GM19324 (cell line): ENCODE data around the gene LTBP3.

Experiments
- ATAC-seq: cut with Tn5 transposase; IDR thresholded peaks from one replicate; pipeline ENCODE4 v1.9.1; 2021; ENCODE audit warnings: mild to moderate bottlenecking, moderate library complexity; ENCODE audit not compliant: unreplicated experiment, low FRiP score

The LTBP3 gene

DNA sequence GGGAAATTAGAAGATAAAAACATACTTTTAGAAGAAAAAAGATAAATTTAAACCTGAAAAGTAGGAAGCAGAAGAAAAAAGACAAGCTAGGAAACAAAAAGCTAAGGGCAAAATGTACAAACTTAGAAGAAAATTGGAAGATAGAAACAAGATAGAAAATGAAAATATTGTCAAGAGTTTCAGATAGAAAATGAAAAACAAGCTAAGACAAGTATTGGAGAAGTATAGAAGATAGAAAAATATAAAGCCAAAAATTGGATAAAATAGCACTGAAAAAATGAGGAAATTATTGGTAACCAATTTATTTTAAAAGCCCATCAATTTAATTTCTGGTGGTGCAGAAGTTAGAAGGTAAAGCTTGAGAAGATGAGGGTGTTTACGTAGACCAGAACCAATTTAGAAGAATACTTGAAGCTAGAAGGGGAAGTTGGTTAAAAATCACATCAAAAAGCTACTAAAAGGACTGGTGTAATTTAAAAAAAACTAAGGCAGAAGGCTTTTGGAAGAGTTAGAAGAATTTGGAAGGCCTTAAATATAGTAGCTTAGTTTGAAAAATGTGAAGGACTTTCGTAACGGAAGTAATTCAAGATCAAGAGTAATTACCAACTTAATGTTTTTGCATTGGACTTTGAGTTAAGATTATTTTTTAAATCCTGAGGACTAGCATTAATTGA lies 58.3 kb downstream of the LTBP3 start:
- no peak for ATAC-seq

DNA sequence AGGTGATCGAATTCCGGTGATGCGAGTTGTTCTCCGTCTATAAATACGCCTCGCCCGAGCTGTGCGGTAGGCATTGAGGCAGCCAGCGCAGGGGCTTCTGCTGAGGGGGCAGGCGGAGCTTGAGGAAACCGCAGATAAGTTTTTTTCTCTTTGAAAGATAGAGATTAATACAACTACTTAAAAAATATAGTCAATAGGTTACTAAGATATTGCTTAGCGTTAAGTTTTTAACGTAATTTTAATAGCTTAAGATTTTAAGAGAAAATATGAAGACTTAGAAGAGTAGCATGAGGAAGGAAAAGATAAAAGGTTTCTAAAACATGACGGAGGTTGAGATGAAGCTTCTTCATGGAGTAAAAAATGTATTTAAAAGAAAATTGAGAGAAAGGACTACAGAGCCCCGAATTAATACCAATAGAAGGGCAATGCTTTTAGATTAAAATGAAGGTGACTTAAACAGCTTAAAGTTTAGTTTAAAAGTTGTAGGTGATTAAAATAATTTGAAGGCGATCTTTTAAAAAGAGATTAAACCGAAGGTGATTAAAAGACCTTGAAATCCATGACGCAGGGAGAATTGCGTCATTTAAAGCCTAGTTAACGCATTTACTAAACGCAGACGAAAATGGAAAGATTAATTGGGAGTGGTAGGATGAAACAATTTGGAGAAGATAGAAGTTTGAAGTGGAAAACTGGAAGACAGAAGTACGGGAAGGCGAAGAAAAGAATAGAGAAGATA lies 59.0 kb downstream of the LTBP3 start, which contains the start of gene MALAT1:
TSS of gene MALAT1 (plus strand) at position 69 of the 736 bp plus-strand sequence.
- ATAC-seq: no peak

DNA sequence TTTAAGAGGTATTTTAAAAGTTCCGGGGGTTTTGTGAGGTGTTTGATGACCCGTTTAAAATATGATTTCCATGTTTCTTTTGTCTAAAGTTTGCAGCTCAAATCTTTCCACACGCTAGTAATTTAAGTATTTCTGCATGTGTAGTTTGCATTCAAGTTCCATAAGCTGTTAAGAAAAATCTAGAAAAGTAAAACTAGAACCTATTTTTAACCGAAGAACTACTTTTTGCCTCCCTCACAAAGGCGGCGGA lies 59.5 kb downstream of the LTBP3 start:
- no peak for ATAC-seq

DNA sequence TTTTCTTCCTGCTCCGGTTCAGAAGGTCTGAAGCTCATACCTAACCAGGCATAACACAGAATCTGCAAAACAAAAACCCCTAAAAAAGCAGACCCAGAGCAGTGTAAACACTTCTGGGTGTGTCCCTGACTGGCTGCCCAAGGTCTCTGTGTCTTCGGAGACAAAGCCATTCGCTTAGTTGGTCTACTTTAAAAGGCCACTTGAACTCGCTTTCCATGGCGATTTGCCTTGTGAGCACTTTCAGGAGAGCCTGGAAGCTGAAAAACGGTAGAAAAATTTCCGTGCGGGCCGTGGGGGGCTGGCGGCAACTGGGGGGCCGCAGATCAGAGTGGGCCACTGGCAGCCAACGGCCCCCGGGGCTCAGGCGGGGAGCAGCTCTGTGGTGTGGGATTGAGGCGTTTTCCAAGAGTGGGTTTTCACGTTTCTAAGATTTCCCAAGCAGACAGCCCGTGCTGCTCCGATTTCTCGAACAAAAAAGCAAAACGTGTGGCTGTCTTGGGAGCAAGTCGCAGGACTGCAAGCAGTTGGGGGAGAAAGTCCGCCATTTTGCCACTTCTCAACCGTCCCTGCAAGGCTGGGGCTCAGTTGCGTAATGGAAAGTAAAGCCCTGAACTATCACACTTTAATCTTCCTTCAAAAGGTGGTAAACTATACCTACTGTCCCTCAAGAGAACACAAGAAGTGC lies 60.0 kb downstream of the LTBP3 start:
- no peak for ATAC-seq

DNA sequence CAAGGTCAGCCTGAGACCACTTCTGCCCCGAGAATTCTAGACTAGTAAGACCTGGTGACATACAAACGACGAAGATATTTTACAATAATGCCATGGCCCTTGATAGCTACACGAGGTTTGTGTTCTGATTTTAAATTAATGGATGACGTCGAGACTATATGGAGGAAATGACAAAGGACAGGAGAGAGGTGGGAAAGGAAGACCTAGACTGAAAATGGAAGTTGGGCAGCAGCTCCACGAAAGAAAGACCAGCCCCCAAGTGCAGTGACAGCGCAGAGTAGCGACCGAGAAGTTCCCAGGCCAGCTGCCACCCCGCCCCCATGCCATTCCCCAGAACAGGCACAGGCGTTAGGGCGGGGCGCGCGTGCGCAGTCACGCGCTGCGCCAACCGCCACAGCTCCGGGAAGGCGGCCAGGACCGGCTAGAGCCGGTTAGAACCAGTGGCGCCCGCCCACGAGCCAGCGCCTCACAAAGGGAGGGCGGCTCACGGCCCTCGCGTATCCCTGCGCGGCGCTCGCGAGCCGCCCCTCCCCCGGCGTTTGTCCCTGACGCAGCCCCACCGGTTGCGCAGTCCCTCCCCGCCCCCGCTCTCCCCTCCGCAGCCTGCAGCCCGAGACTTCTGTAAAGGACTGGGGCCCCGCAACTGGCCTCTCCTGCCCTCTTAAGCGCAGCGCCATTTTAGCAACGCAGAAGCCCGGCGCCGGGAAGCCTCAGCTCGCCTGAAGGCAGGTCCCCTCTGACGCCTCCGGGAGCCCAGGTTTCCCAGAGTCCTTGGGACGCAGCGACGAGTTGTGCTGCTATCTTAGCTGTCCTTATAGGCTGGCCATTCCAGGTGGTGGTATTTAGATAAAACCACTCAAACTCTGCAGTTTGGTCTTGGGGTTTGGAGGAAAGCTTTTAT lies 60.8 kb downstream of the LTBP3 start:
- peak; percentile 73 for ATAC-seq

DNA sequence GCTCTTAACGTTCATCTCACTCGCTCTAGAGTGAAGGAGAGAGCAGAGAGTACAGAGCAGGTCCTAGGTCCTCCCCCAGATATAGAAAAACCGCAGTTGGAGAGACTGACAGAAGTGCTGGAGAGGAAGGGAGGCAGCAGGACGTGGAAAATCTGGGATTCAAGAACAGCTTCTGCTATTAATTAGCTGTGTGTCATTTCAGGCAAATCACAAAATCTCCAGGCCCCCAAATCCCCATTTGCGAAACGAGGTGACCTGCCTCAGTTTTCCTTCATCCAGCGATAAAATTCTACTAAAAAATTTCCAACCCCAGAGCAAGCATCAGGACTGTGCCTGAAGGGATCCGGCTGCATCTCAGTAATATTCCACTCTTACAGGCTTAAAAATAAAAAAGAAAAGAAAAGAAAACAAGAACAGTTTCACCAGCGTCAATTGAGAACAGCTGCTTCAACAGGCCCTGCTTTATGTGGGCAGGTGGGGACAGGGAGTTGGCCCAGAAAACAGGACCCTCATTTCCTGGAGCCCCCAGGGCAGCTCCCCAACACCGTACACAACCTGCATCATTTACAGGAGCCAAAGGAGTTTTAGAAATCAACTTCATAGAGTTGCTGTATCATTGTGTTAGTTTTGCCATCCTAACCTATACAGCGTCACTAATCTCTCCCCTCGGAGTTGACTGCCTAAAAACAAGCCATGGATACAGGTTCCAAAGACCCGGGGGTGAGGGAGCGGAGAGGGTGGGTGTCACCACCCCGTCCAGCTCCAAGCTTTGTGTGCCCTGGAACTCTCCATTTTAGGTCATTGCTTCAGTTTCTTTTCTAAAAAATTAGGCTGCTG lies 61.6 kb downstream of the LTBP3 start:
- no peak for ATAC-seq

DNA sequence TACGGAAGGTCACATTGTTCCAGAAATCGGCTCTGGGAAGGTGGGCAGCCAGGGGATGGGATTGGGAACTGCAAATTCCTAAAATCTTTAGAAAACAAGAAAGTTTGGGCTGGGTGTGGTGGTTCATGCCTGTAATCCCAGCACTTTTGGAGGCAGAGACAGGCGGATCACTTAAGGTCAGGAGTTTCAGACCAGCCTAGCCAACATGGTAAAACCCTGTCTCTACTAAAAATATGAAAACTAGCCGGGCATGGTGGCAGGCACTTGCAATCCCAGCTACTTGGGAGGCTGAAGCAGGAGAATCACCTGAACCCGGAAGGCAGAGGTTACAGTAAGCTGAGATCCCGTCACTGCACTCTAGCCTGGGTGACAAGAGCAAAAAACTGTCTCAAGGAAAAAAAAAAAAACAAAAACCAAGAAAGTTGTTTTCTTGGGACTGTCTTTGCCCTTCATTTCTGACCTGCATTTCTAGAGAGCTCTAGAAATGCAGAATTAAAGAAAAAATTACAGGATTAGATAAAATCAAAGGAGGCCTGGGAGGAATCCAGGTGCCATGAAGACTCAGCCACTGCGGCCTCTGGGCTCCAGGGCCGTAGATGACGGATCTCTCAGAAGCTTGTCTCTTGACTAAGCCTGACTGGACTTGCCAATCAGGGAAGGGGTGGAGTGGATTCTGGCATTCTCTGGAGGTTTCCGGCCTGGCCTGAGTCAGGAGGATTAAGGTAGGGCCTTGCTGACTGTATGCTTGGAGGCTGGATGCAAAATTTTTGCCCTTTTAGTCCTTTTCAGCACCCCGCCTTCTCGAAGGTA lies 64.6 kb downstream of the LTBP3 start:
- ATAC-seq: no peak

DNA sequence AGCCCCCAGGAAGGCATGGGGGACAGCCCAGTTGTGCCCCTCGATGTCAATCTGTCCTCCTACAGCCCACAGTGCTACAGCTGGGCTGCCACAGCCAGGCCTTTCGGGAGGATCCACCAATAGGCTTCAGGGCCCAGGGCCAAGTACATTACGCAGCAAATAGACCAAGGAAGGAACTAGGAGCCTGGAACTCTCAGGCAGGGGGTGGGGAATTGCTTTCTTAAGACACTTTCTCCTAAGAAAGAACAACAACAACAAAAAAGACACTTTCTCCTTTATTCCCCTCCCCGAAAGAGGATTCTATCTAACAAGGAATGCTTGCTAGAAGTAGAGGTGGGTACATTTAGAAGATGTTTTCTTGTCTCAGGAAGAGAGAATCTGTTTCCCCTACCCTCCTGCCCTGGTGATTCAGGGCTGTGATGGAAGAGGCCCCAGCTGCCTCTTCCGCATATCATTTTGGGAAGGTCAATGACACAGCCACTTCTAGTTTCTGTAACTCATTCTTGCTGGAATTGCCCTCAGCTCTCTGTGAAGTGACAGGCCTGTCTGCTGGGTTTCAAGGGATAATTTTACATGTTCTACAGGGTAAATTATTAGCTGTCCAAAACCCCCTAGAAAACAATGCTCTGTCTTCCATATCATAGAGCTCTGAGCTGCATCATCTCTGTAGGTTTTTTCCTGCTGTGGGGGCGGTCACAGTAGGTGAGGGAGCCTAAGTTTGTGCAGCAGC lies 65.4 kb downstream of the LTBP3 start:
- no peak for ATAC-seq

DNA sequence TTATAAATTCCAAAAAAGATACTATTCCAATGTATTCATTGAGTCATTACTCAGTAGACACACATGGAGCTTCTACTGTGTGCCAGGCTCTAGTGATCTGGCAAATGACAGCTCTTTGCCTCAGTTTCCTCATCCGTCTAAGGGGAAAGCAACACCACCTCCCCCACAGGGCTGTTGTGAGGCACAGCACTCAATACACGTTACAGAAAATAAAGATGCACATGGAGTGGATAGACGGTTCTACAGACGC lies 65.8 kb downstream of the LTBP3 start:
- ATAC-seq: no peak

DNA sequence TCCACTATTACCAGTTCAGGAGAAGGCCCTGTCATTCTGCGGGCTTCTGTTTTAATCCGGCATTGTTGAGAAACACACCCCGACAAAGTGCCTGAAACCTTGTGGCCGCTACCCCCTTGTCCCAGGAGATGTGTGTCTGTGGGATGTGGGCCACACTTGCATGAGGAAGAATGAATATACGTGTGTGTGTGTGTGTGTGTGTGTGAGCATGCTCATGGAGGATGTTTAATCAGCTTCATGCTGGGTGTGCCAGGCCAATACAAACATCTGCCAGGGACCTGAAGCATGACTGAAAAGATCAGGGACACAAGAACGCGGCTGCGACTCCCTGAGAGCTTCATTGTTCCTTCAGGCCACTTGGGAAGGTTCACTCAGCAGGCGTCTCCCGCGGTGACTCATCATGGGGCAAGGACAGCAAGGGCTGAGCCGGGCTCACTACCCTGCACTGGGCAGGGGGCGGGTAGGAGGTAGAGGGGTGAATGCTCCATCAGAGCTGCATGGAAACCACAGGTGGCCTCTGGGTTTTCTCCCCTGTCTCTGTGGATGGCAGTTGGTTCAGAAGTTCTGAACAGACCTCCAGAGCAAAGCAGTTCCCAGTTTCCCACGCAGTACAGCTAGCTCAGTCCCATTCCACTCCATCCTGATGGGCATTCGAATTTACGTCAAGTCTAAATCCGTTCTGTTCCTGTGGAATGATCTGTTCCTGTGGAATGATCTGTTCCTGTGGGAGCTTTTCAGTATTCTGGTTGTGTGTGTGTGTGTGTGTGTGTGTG lies 66.4 kb downstream of the LTBP3 start:
- ATAC-seq: no peak

DNA sequence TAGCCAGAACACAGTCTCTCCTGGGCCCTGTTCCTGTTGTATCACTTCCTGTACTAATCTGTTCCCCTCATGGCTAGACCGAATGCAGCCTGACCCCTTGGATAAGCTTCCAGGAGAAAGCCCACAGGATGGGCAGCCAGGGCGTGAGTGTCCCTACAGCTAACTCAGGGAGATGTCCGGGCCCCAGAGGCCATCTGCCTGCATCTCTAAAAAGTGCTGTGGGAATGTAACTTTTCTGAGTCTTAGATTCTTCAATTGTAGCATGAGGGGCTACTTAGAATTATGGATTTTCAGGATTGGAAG lies 67.0 kb downstream of the LTBP3 start:
- no peak for ATAC-seq

DNA sequence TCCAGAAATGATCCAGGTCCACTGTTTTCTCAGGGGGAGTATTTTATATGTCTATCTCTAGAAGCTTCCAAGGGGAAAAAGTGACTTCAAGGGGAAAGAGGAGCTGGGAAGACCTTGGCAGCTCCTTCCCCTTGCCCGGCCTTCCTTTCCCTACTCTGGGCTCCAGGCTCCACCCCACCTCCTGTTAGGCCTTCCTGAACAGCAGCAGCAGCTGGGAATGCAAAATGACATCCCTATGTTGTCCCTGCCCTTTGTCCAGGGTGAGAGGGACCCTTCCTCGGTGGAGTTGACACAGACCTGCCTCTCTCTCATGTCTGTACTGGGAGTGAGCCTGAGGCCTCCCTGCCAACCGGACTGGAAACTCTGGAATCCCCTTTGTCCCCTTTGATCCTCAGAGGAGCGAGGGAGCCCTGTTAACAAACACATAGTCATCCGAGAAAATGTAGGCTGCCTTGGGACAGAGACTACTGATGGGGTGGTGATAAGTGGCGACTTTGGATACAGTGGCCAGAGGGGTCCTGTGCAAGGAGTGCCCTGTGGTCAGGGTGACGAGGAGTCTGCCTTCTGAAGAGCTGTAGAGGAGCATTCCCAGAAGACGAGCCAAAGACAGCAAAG lies 68.3 kb downstream of the LTBP3 start:
- no peak for ATAC-seq

DNA sequence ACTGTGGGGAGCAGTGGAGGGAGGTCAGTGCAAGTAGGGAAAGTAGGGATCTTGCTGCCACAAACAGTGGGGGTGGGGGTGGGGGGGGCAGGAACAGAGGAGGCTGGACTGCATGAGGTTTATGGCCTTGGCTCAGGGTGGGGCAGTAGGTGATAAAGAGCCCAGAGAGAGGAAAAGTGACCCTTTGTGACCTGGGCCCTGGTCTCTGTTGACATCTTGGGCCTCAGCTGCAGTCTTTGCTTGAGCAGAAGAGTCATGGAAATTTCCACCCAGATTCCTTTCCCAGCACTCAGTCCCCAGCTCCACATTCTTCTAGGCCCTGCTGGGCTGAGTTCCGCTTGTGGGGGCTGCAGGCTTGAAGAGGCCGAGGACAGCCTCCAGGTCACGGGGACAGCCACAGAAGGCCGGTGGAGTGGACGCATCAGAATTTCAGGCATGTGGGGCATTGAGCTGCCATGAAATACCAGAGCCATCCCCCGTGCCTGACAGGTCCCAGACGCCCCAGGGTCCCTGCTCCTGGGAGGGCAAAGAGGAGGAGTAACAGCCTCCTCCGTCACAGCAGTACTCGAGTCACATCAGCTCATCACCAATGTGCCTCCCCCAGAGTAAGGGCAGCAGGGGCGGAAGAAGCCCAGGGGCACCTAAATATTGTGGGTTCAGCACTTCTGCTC lies 69.0 kb downstream of the LTBP3 start:
- no peak for ATAC-seq
